GM12865 (cell line): ENCODE measurements around the gene SERPIND1.

Experiments
- DNase-seq: peaks from one replicate; pipeline ENCODE4 v3.0.0; 2010; ENCODE audit warnings: low read depth
- H3K4me3 ChIP-seq: 2 replicates; pipeline ENCODE4 v1.5.1; 2011; ENCODE audit warnings: mild to moderate bottlenecking, low read depth, low read length, control low read depth
- TF ChIP-seq, protein P1 (sequence below): IDR thresholded peaks from 2 replicates; pipeline ENCODE4 v1.5.1; 2011; ENCODE audit warnings: low read length, control low read depth, low read depth, inconsistent platforms; ENCODE audit not compliant: insufficient read depth; ENCODE audit errors: missing control alignments

Gene SERPIND1

DNA sequence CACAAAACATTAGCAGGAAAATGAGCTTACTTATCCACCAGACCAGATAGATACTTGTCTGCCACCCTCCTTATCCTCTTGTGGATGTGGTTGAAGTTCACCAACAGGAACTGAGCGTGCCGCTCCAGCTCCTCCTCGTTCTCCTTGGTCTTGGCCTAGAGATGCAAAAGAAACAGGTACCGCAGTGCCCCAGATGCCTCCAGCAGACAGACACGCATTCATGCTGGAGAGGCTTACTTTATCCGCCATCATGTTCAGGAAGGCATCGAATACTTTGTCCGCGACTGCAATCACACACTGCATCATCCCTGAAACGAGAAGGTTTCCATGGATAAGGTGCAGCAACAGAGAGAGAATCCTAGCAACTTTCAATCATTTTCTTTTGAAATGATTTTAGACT, 21.0 kb upstream of the SERPIND1 start:
- no peak overlapping the region for H3K4me3 ChIP-seq
- TF ChIP-seq, protein P1, sequence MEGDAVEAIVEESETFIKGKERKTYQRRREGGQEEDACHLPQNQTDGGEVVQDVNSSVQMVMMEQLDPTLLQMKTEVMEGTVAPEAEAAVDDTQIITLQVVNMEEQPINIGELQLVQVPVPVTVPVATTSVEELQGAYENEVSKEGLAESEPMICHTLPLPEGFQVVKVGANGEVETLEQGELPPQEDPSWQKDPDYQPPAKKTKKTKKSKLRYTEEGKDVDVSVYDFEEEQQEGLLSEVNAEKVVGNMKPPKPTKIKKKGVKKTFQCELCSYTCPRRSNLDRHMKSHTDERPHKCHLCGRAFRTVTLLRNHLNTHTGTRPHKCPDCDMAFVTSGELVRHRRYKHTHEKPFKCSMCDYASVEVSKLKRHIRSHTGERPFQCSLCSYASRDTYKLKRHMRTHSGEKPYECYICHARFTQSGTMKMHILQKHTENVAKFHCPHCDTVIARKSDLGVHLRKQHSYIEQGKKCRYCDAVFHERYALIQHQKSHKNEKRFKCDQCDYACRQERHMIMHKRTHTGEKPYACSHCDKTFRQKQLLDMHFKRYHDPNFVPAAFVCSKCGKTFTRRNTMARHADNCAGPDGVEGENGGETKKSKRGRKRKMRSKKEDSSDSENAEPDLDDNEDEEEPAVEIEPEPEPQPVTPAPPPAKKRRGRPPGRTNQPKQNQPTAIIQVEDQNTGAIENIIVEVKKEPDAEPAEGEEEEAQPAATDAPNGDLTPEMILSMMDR = no peak
- no peak for DNase-seq

DNA sequence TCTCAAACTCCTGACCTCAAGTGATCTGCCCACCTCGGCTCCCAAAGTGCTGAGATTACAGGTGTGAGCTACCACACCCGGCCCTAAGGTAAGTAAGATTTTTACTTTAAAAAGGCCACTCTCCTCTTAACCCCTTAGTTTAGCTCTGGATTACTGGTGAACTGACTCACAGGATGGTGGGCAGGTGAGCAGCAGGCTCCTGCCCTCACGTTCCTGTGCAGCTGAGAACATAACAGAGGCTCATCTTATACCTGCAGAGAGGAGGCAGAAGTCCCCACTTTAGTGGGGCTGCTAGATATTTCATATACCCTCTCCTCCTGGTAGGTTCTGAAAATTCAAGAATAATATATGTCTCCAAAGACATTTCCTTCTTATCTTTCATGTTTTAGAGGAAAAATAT, 17.1 kb upstream of the SERPIND1 start:
- TF ChIP-seq, protein P1 = no peak
- DNase-seq = no peak
- H3K4me3 ChIP-seq = no peak overlapping the region

DNA sequence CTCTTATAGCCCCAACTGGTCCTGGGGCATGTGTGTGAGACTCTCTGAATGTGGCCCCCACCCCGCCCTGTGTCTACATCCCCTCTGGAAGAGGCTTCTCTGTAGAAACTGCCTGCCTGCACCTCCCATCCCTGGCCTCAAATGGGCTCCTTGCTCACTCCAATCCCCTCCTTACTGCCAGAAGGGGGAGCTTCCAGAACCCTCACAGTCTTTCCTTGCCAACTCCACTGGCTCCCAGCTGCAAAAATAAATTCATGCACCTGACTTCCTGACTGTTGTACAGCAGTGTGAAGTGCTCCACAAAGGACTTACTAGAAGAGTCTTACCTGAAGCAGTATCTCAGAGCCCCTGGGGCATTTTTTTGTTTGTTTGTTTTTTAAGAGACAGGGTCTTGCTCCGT, 15.2 kb upstream of the SERPIND1 start:
- no peak overlapping the region for H3K4me3 ChIP-seq
- TF ChIP-seq, protein P1 = no peak
- no peak for DNase-seq

DNA sequence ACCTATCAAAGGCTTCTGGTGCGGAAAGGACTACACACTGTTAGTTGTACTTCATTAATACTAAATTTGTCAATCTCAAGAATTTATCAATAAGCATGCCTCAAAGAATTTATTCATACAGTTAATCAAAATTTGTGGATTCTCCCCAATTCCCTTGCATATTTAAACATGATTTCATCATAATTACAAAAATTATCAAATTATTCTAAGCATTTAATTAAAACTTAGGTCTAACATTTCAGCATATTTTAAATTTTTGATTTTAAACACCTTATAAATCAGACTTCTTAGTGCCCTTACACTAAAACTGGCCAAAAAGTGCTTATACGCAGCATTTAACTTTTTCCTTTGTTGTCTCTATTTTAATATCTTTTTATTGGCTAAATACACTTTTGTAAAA, 13.8 kb upstream of the SERPIND1 start:
- TF ChIP-seq, protein P1 = no peak
- no peak for DNase-seq
- H3K4me3 ChIP-seq = no peak overlapping the region

DNA sequence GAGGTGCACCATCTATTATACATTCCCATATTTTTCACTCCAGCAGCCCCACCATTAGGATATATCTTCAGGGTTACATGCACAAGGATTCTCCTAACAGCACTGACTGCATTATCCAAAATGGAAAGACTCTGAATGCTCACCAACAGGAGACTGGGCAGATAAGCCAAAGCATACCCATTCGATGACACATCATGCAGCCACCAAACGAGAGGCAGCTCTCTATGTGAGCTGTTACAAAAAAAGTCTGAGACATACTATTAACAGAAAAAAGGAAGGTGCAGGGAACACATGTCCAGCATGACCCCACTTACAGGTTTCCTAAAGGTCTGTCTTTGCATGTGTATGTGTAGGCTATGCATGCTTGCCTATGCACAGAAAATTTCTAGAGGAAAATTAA, 12.4 kb upstream of the SERPIND1 start:
- DNase-seq = no peak
- TF ChIP-seq, protein P1 = no peak
- H3K4me3 ChIP-seq = no peak overlapping the region

DNA sequence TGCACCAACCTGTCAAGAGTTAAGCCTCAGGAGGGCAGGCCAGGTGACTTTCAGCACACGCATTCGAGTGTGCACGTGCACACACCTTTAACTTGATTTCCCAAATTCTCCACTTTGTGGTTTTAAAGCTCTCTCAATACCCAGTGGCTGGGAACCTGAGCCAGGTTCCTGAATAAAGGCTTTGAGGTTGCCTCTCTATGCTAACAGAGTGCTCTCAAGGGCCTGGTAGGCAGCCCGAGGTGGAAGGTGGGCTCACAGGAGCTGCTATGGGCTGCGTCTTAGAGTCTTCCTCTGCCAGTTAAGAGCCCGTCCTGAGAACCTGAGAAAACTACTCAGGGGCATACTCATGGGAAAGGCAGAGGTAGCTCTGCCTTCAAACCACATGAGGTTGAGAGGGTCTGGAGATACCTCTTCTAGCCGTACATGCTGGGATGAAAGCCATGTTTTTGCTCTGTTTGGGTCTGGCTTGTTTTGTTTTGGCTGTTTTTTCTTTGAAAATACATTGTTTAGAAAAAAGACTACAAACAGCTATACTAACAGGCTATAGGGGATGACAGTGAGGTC, 11.6 kb upstream of the SERPIND1 start:
- TF ChIP-seq, protein P1 = no peak
- DNase-seq = no peak
- no peak overlapping the region for H3K4me3 ChIP-seq
